ELF-1 (cell line): ENCODE data around the gene ETHE1.

Source experiments
- DNase-seq: peaks from one replicate; pipeline ENCODE4 v3.0.0-alpha.2; 2016; ENCODE audit warnings: low read depth, low spot score

ETHE1 gene

GRCh38 chr19:43526884-43527859, at the start of gene ETHE1:
ETHE1 (minus strand) TSS chr19:43527201; CDS start chr19:43527177, 24 bp downstream.
- peak; percentile 62 for DNase-seq

GRCh38 chr19:43575955-43576878, 49.2 kb upstream of the ETHE1 start:
- peak; percentile 43 for DNase-seq

GRCh38 chr19:43575156-43575950, 48.4 kb upstream of the ETHE1 start, which contains the start of the genes PINLYP and XRCC1:
PINLYP (plus strand) TSS chr19:43575801; CDS start chr19:43577192, 1,391 bp downstream.
XRCC1 (minus strand) TSS chr19:43575527; CDS start chr19:43575458, 69 bp downstream.
- DNase-seq, result peak; percentile 99

- DNase-seq, result no peak
These were observed 47.6 kb upstream of the ETHE1 start for GRCh38 chr19:43574424-43575155.

GRCh38 chr19:43572171-43572588, 45.2 kb upstream of the ETHE1 start:
- no peak for DNase-seq

GRCh38 chr19:43570174-43570791, 43.3 kb upstream of the ETHE1 start:
- DNase-seq, result no peak

- DNase-seq, result no peak
These were observed 42.7 kb upstream of the ETHE1 start for GRCh38 chr19:43569657-43570056.

- DNase-seq, result no peak
These were observed 37.8 kb upstream of the ETHE1 start for GRCh38 chr19:43564800-43565199.

GRCh38 chr19:43563816-43564457, 36.9 kb upstream of the ETHE1 start:
- no peak for DNase-seq

GRCh38 chr19:43562698-43563241, 35.8 kb upstream of the ETHE1 start:
- no peak for DNase-seq

GRCh38 chr19:43562226-43562697, 35.3 kb upstream of the ETHE1 start:
- DNase-seq, result no peak

GRCh38 chr19:43561139-43561970, 34.4 kb upstream of the ETHE1 start:
- DNase-seq, result no peak

GRCh38 chr19:43560687-43561086, 33.7 kb upstream of the ETHE1 start:
- peak; percentile 19 for DNase-seq

- DNase-seq, result peak; percentile 72
These were observed 28.3 kb upstream of the ETHE1 start for GRCh38 chr19:43555185-43555770.

- DNase-seq, result no peak
These were observed 27.4 kb upstream of the ETHE1 start for GRCh38 chr19:43554317-43554895.

GRCh38 chr19:43553656-43554055, 26.7 kb upstream of the ETHE1 start:
- no peak for DNase-seq

- no peak for DNase-seq
These were observed 25.6 kb upstream of the ETHE1 start for GRCh38 chr19:43552616-43553015.

GRCh38 chr19:43552198-43552450, 25.1 kb upstream of the ETHE1 start:
- no peak for DNase-seq
